Uterus (tissue), 4 donors: ENCODE measurements around the gene PARP8. TPM values are rescaled to one million over a fixed set of nuclear protein-coding genes. Genes with fewer than 3 reads are reported as not detected.

Experiments used
- DNase-seq, 2 donors: peaks; one replicate each; pipeline ENCODE4 v3.0.0-alpha.2; 2019 to 2020
- H3K27ac ChIP-seq, 2 donors: fragments of 200-600 bp; sonication (generic); 1 replicate in 1 of 2; 2 replicates in 1 of 2; pipeline ENCODE4 v1.5.1; 2016 to 2018
- H3K27me3 ChIP-seq, 2 donors: fragments of 200-600 bp; sonication (generic); one replicate each; pipeline ENCODE4 v1.5.1; 2018 to 2019; ENCODE audit warnings: control low read depth in 1 of 2
- H3K36me3 ChIP-seq, 2 donors: fragments of 200-600 bp; sonication (generic); one replicate each; pipeline ENCODE4 v1.5.1; 2019; ENCODE audit warnings: control low read depth in 1 of 2
- H3K4me1 ChIP-seq, 2 donors: fragments of 200-600 bp; sonication (generic); one replicate each; pipeline ENCODE4 v1.5.1; 2018 to 2019; ENCODE audit warnings: control low read depth in 1 of 2
- H3K4me3 ChIP-seq, 2 donors: fragments of 200-600 bp; sonication (generic); 1 replicate in 1 of 2; 2 replicates in 1 of 2; pipeline ENCODE4 v1.5.1; 2018 to 2019; ENCODE audit warnings: mild to moderate bottlenecking in 1 of 2
- H3K9me3 ChIP-seq, 2 donors: fragments of 200-600 bp; sonication (generic); one replicate each; pipeline ENCODE4 v1.5.1; 2019; ENCODE audit warnings: control low read depth in 1 of 2
- POLR2A ChIP-seq, 2 donors: fragments of 450-650 bp; IDR thresholded peaks; one replicate each; pipeline ENCODE4 v1.6.1; 2016; ENCODE audit warnings: antibody characterized with exemption in 2 of 2, mild to moderate bottlenecking in 1 of 2, moderate library complexity in 1 of 2
- intact Hi-C: fragments of 100-400 bp; cut with DNase I; formaldehyde crosslinking; loops from one replicate; pipeline ENCODE4 v1.15.1; 2023; ENCODE audit warnings: low total_unique reads
- total RNA-seq, 4 donors: library from RNA; depleted of rRNA in 3 of 4; stranded (reverse); fragments of >200 nt in 3 of 4; gene quantifications; one replicate each; pipeline versions ENCODE4 v1.1.0 to v1.2.4, GENCODE V29; 2014 to 2023
- TF ChIP-seq, protein P1 (sequence below), 4 experiments: fragments of 200-600 bp in 2 of 4; fragments of 450-650 bp in 2 of 4; sonication (generic) in 2 of 4; IDR thresholded peaks; one replicate each; pipeline ENCODE4 v1.5.1; 2016 to 2019; ENCODE audit warnings: antibody characterized with exemption in 4 of 4, mild to moderate bottlenecking in 2 of 4, moderate library complexity in 1 of 4
- donor health status: DM: yes; HTN: yes; CAD: no.

Gene PARP8
- total RNA-seq, 4 donors from 2014 or later: 2.3 to 23.8 (median 22.9) TPM

DNA sequence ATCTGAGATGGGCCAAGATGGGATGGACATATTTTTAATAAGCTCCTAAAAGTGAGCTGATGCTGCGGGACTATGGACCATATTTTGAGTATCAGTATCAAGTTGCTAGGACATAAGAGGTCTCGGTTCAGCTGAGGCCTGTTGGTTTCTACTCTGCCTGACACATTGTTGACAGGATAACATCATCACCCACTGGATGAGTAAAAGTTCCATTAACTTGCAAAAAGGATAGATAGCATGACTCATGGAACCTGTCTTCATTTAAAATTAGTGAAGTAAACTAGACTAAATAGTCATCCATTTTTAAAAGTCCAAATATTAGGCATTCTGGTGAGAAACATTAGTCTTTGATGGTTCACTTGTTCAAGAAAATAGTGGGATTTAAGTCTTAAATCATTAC lies 33.3 kb downstream of the PARP8 start:
- intact Hi-C loops: no loop called here
- no peaks in the 10 kb centered on the region for H3K9me3 ChIP-seq
- DNase-seq: no peak

DNA sequence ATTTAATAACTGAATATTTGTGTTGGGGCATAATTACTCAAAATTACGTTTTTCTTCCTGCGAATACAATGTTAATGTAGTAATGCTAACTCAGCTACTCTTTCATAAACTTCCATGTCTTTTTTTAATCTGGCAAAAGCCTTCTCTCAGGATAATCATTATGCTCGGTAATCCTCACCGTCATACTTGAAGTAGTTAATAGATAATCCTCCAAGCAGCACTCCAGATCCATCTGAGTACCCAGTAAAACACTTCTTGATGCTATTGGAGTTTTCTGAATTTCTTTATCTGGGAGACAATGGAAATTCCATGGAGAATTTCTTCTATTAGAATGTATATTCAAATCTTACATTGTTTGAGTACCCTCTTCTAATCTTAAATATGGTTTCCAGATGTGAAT lies 34.3 kb downstream of the PARP8 start:
- TF ChIP-seq POLR2A (IDR thresholded peaks at IDR 0.05): no peak
- TF ChIP-seq, protein P1, sequence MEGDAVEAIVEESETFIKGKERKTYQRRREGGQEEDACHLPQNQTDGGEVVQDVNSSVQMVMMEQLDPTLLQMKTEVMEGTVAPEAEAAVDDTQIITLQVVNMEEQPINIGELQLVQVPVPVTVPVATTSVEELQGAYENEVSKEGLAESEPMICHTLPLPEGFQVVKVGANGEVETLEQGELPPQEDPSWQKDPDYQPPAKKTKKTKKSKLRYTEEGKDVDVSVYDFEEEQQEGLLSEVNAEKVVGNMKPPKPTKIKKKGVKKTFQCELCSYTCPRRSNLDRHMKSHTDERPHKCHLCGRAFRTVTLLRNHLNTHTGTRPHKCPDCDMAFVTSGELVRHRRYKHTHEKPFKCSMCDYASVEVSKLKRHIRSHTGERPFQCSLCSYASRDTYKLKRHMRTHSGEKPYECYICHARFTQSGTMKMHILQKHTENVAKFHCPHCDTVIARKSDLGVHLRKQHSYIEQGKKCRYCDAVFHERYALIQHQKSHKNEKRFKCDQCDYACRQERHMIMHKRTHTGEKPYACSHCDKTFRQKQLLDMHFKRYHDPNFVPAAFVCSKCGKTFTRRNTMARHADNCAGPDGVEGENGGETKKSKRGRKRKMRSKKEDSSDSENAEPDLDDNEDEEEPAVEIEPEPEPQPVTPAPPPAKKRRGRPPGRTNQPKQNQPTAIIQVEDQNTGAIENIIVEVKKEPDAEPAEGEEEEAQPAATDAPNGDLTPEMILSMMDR (IDR thresholded peaks at IDR 0.05): no peak
- DNase-seq: no peak
- H3K36me3 ChIP-seq: no peaks in the 10 kb centered on the region
- no peak overlapping the region for H3K4me3 ChIP-seq
- no peaks in the 10 kb centered on the region for H3K9me3 ChIP-seq
- no peaks in the 10 kb centered on the region for H3K27me3 ChIP-seq
- no peaks in the 10 kb centered on the region for H3K4me1 ChIP-seq
- H3K27ac ChIP-seq: no peak overlapping the region
- intact Hi-C loops: no loop called here

More for the DNA sequence above, 33.3 kb downstream of the PARP8 start:
- TF ChIP-seq, protein P1 (IDR thresholded peaks at IDR 0.05): no peak
- no peak for TF ChIP-seq POLR2A (IDR thresholded peaks at IDR 0.05)
- no peak overlapping the region for H3K4me3 ChIP-seq
- no peaks in the 10 kb centered on the region for H3K27me3 ChIP-seq
- H3K27ac ChIP-seq: no peak overlapping the region
- no peaks in the 10 kb centered on the region for H3K36me3 ChIP-seq
- H3K4me1 ChIP-seq: no peaks in the 10 kb centered on the region

DNA sequence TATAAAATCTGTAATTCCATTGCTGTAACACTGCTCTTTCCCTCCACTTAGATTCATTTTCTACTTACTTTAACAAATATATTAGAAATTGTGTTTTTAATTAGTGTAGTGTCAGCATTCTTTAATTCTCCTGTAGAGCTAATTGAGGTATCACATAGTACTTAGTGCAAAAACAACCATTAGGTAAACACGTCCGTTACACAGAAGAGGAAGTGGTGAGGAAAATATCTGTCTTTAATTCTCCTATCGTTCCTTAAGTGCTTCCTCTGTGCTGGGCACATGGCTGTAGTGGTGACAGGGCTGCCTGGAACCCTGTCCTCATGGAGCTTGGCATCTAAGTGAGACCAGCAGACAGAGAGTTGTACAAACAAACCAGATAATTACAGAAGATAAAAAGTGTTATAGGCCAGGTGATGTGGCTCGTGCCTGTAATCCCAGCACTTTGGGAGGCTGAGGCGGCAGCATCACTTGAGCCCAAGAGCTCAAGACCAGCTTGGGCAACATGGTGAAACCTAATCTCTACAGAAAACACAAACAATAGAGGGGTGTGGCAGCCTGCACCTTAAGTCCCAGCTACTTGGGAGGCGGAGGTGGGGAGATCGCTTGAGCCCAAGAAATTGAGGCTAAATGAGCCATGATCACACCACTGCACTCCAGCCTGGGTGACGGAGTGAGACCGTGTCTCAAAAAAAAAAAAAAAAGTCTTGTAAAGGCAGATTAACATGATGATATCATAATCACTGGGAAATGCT lies 36.4 kb downstream of the PARP8 start:
- Histone ChIP-seq H3K27me3 (no peaks in the 10 kb centered on the region), H3K27ac (no peak overlapping the region), H3K9me3 (no peaks in the 10 kb centered on the region), H3K4me3 (no peak overlapping the region), H3K4me1 (no peaks in the 10 kb centered on the region), H3K36me3 (no peaks in the 10 kb centered on the region)
- DNase-seq: no peak
- TF ChIP-seq POLR2A (IDR thresholded peaks at IDR 0.05): no peak
- TF ChIP-seq, protein P1 (IDR thresholded peaks at IDR 0.05): no peak
- intact Hi-C loops: no loop called here

DNA sequence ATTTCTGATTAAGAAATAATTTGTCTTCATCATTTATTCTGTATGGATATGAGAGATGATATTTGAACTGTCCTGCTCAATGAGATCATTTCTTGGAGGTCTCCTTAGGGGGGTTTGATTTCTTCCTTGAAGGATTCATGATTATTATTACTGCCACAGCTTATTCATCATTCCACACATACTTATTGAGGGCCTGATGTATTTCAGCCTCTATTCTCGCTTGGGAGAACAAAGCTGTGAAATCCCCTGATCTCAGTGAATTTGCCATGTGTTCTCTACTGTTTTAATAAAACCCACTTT lies 36.9 kb downstream of the PARP8 start:
- Histone ChIP-seq H3K27me3 (no peaks in the 10 kb centered on the region), H3K36me3 (no peaks in the 10 kb centered on the region), H3K9me3 (no peaks in the 10 kb centered on the region), H3K4me1 (no peaks in the 10 kb centered on the region), H3K4me3 (no peak overlapping the region), H3K27ac (no peak overlapping the region)
- intact Hi-C loops: no loop called here
- TF ChIP-seq, protein P1 (IDR thresholded peaks at IDR 0.05): no peak
- TF ChIP-seq POLR2A (IDR thresholded peaks at IDR 0.05): no peak
- DNase-seq: no peak

DNA sequence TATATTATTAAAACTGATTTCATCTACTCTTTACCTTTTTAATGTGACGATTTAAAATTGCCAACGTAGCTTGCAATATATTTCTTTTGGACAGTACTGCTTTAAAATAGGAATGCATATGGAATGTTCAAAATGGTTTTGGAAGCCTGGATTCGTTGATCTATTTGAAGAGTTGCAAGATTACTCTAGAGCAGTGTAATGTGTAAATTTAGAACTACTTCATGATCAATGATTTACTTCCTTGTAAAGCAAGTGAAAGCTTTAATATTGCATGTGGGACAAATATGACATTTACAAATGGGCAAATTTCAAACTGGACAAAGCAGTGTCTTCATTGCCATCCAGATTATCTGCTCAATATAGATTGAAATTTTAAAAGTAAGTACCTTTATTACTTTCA lies 38.3 kb downstream of the PARP8 start:
- Histone ChIP-seq H3K27me3 (no peaks in the 10 kb centered on the region), H3K27ac (no peak overlapping the region)
- TF ChIP-seq POLR2A (IDR thresholded peaks at IDR 0.05): no peak
- TF ChIP-seq, protein P1 (IDR thresholded peaks at IDR 0.05): no peak

More for the DNA sequence above, 38.3 kb downstream of the PARP8 start:
- DNase-seq: no peak
- Histone ChIP-seq H3K4me1 (no peaks in the 10 kb centered on the region), H3K9me3 (no peaks in the 10 kb centered on the region), H3K4me3 (no peak overlapping the region), H3K36me3 (no peaks in the 10 kb centered on the region)
- intact Hi-C loops: no loop called here
